Activated naive CD4-positive, alpha-beta T cell (primary cell): ENCODE measurements around the gene ABCF2.
A peak's percentile ranks its signal among the peaks of the same experiment; 100 is the strongest.

Source experiments
- DNase-seq, 4 experiments: peaks; one replicate each; lab custom pipeline; 2025; lab: John Stamatoyannopoulos, UW

Gene ABCF2

GRCh38 chr7:151252961-151253711 lies 26.1 kb upstream of the ABCF2 start:
- no peak for DNase-seq

- DNase-seq, result no peak
Observed at GRCh38 chr7:151252561-151252835, 25.5 kb upstream of the ABCF2 start.

DNA sequence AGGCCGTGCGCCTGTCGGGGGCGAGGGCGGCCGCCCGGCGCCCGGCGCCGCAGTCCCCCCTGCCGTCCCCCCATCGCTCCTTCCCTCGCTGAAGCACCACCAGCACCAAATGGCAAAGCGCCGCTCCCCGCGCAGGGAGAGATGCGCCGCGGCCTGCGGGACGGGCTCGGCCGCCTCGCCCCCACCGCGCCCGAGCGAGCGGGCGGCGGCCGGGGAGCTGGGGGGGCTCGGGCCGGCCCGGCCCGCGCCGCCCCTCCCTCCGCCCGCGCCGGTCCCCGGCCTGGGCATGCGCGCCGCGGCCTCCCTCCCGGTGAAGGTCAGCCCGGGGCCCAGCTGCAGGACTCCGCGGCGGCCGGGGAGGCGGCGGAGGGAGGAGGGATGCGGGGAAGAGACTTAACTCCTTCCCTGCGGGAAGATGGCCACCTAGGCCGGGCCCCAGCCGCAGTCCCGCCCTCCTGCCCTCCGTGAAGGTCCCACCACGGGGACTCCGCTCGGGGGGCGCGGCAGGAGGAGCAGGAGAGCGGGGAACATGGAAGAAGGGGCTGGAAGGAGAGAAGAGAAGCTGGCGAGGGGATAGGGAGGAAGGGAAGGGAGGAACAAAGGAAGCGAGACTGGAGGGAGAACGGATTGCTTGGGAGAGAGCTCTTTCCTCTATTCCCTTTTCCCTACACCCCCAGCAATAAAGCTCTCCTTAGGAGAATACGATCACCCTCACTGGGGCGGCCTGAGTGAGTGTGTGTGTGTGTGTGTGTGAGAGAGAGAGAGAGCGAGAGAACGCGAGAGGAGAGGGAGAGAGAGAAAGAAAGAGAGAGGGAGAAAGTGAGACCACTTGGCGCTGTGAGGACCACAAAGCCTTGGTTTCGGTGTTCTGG lies 24.9 kb upstream of the ABCF2 start:
- peak in 1 of 4 experiments; percentile 19 for DNase-seq

- no peak for DNase-seq
Observed at GRCh38 chr7:151251328-151251688, 24.3 kb upstream of the ABCF2 start.

DNA sequence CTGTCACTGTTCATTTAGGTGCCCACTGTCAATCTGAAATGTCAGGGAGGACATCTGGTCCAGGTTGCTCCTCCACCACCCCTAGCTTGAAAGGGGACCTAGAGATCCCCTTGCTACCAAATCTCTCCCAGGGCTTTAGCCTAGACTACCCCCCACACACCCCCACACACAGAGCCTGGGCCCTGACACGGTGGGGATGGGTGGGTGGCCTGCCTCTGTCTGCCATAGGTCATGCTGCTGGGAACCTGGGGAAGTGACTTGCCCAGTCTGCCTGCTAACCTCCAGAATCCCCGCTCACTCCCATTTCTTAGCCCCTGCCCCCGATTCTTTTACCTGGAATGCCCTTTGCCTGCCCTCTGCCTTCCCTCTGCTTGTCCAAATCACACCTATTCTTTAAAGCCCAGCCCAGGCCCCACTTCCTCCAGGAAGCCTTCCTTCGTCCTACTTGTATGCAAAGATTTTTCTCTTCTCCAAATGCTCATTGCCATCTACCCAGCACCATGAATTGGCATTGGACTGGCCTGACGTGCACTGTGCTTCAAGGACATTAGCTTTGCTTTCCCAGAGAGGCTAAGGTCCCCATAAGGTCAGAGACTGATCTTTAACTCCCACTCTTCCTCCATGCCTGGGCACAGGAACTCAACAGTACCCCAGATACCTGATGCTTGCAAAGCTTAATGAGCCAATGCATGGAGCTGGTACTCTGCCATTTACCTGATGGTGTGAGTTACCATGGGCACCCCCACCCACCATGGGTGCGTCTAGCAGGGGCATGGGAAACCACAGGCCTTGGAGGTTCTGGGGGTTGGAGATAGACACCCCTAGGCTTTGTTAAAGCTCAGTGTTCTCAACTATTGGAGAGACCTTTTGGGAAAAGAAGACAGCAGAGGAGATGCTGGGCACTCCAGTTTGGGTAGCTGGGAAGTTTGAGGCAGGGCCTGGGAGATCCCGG lies 23.5 kb upstream of the ABCF2 start:
- DNase-seq, result no peak

DNA sequence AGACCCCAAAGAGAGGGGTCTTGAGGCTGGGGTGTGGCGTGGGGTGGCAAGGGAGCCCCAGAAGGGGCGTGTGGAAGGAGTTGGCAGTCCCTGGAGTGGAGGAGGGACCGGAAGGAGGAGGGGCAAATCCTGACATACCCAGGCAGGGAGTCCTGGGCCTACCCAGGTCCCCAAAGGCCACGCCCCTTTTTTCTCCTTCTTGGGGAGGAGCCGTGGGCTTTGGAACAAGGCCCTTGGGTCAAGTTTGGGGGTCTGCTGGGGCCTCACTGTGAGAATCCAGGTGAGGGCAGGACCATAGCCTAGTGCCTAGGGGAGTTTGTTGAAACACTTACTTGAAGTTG lies 22.7 kb upstream of the ABCF2 start:
- no peak for DNase-seq

DNA sequence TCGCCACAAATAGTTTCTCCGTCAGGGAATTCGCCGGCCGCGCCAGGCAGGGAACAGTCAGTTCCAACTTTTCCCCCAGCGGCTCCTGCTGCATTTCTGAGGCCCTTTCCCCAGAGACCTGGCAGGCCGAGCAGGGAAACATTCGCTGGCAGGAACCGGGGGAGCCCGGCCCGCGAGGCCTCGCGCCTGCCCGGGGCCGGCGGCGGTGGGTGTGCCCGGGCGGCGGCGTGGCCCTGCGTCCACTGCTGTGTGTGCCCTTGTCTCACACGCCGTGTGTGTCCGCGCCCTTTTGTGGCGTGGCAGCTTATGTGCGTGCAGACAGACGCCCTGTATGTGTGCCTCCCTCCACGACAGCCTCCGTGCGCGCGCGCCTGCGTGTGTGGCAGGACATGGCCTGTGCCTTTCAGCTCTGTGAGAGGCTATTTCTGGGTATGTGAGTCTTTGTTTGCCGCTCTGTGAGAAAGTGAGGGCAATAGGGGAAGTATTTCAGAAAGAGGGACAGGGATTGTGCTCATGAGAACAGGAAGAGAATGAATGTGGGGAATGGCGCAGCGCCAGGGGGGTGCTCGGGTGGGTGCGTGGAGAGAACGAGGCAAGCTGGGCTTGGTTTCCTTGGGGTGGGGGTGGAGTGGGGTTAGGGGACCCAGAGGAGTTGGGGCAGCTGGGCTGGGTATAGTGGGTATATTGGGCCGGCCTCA lies 22.2 kb upstream of the ABCF2 start:
- peak in 1 of 4 experiments; percentile 39 for DNase-seq

DNA sequence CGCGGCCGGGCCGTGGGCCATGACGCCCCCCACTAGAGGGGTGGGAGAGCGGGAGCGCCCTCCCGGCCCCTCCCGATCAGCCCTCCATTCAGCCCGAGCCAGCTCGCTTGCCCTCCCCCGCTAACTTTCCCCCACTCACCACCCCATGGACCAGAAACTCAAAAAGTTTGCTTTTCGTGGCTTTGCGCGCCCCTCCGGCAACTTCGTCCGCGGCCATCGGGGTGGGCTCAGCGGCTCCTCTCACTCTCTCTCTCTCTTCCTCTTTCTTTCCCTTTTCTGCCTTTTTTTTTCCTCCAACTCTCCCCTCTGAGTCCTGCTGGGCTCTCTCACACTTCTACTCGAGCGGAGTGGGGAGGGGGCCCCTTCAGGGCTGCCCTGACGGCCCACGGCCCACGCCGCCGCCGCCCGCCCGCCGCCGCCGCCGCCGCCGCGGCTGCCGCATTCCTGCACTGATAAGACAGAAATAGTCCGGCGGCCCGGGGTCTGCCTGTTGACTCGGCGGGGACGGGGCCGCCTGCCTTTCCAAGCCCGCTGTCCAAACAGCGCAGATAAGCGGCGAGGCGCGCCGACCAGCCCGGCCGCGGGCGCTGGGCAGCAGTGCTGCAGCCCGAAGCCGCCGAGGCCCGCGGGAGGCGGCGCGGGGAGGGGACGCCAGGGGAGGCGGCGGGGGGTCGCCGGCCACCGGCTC lies 21.5 kb upstream of the ABCF2 start, which contains the start of gene SMARCD3:
SMARCD3 (minus strand) TSS at position 349 of the 688 bp plus-strand sequence; CDS start at position 217, 132 bp downstream.
- peak in 1 of 4 experiments; percentile 31 for DNase-seq

GRCh38 chr7:151247611-151248345 lies 20.8 kb upstream of the ABCF2 start:
- DNase-seq, result no peak

DNA sequence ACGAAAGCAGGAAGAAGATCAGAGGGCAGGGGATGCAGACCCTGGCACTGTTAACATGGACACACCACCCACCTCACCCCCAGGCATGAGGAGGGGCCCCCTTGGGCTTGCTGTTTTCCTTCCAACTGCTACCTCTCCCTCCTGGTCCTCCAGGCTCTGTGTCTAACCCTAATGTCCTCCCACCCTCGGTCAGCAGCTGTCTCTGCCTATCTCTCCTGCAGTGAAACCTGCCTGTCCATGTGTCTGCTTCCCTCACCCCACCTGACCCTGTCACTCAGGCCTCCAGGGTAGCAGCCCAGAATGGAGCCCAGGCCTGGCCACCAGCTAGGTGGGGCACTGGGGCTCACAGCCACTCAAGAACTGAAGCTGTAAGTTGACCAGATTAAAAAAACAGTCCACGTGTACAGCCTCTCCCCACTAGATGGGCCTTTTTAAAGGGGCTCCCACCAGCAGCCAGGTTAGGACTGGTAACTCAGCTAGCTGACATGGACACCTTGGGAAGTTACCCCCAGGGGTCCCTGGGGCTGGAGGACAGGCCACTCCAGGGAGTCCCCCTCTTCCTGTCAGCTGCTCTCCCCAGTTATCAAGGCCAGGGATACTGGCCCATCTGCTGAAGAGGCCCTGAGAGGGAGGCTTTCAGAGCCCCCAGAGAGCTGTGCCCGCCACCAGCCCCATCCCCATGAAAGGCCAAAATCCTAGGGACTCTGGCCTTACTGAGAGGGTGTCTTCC lies 20.0 kb upstream of the ABCF2 start:
- DNase-seq, result no peak

GRCh38 chr7:151246102-151246850 lies 19.3 kb upstream of the ABCF2 start:
- DNase-seq, result no peak

GRCh38 chr7:151245360-151246101 lies 18.5 kb upstream of the ABCF2 start:
- DNase-seq, result peak in 3 of 4 experiments; percentile 34 to 71 (median 35)

GRCh38 chr7:151244841-151245346 lies 17.9 kb upstream of the ABCF2 start:
- DNase-seq, result no peak

- DNase-seq, result peak in 1 of 4 experiments; percentile 46
Observed at GRCh38 chr7:151244196-151244840, 17.3 kb upstream of the ABCF2 start.

- peak in 2 of 4 experiments; percentile 14 to 17 for DNase-seq
Observed at GRCh38 chr7:151243408-151244195, 16.6 kb upstream of the ABCF2 start.

GRCh38 chr7:151243045-151243349 lies 16.0 kb upstream of the ABCF2 start:
- no peak for DNase-seq
